ENCODE data around the gene PRKG1.
"Not testable (repeated sequence)": the region's sequence is repeated elsewhere in the genome, so short reads cannot be mapped to it uniquely, and the experiment has no call there.

The PRKG1 gene

GRCh38 chr10:51269821-51270220 is 195.5 kb downstream of the PRKG1 start:
- TF ChIP-seq, protein P1, sequence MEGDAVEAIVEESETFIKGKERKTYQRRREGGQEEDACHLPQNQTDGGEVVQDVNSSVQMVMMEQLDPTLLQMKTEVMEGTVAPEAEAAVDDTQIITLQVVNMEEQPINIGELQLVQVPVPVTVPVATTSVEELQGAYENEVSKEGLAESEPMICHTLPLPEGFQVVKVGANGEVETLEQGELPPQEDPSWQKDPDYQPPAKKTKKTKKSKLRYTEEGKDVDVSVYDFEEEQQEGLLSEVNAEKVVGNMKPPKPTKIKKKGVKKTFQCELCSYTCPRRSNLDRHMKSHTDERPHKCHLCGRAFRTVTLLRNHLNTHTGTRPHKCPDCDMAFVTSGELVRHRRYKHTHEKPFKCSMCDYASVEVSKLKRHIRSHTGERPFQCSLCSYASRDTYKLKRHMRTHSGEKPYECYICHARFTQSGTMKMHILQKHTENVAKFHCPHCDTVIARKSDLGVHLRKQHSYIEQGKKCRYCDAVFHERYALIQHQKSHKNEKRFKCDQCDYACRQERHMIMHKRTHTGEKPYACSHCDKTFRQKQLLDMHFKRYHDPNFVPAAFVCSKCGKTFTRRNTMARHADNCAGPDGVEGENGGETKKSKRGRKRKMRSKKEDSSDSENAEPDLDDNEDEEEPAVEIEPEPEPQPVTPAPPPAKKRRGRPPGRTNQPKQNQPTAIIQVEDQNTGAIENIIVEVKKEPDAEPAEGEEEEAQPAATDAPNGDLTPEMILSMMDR (IDR thresholded peaks at IDR 0.05; ENCODE audit: insufficient read depth, low read length), result no peak
- TF ChIP-seq GABPA (IDR thresholded peaks at IDR 0.05; ENCODE audit: low read depth), result no peak
- no peak for TF ChIP-seq POLR2AphosphoS5 (IDR thresholded peaks at IDR 0.05; ENCODE audit: low read depth)
- TF ChIP-seq REST (IDR thresholded peaks at IDR 0.05; ENCODE audit: insufficient replicate concordance, low read depth), result no peak
- TF ChIP-seq SPI1 (IDR thresholded peaks at IDR 0.05; ENCODE audit: borderline replicate concordance, low read depth), result no peak
- Histone ChIP-seq H3K27ac (replicated peaks) (no peak overlapping the region), H3K27me3 (ENCODE audit: insufficient read depth, poor library complexity, severe bottlenecking) (no peaks in the 10 kb centered on the region), H3K4me3 (replicated peaks; ENCODE audit: insufficient read depth, low read length) (no peak overlapping the region)
- no peak for DNase-seq (ENCODE audit: low read depth in 1 of 2, low spot score in 1 of 2)

GRCh38 chr10:51270936-51271530 is 196.7 kb downstream of the PRKG1 start:
- TF ChIP-seq POLR2AphosphoS5 (IDR thresholded peaks at IDR 0.05; ENCODE audit: low read depth), result no peak
- no peak for TF ChIP-seq GABPA (IDR thresholded peaks at IDR 0.05; ENCODE audit: low read depth)
- TF ChIP-seq REST (IDR thresholded peaks at IDR 0.05; ENCODE audit: insufficient replicate concordance, low read depth), result no peak
- no peak for TF ChIP-seq SPI1 (IDR thresholded peaks at IDR 0.05; ENCODE audit: borderline replicate concordance, low read depth)
- TF ChIP-seq, protein P1 (IDR thresholded peaks at IDR 0.05; ENCODE audit: insufficient read depth, low read length), result no peak
- no peak overlapping the region for H3K27ac ChIP-seq (replicated peaks)
- H3K4me3 ChIP-seq (replicated peaks; ENCODE audit: insufficient read depth, low read length), result no peak overlapping the region
- no peak for DNase-seq (ENCODE audit: low read depth in 1 of 2, low spot score in 1 of 2)
- no peaks in the 10 kb centered on the region for H3K27me3 ChIP-seq (ENCODE audit: insufficient read depth, poor library complexity, severe bottlenecking)

DNA sequence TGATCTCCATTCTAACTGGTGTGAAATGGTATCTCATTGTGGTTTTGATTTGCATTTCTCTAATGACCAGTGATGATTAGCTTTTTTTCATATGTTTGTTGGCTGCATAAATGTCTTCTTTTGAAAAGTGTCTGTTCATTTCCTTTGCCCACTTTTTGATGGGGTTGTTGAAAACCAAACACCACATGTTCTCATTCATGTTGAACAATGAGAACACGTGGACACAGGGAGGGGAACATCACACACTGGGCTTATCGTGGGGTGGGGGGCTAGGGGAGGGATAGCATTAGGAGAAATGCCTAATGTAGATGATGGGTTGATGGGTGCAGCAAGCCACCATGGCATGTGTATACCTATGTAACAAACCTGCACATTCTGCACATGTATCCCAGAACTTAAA is 197.8 kb downstream of the PRKG1 start:
- not testable (repeated sequence) for H3K27me3 ChIP-seq (ENCODE audit: insufficient read depth, poor library complexity, severe bottlenecking); DNase-seq (ENCODE audit: low read depth in 1 of 2, low spot score in 1 of 2); H3K4me3 ChIP-seq (replicated peaks; ENCODE audit: insufficient read depth, low read length); H3K27ac ChIP-seq (replicated peaks)

DNA sequence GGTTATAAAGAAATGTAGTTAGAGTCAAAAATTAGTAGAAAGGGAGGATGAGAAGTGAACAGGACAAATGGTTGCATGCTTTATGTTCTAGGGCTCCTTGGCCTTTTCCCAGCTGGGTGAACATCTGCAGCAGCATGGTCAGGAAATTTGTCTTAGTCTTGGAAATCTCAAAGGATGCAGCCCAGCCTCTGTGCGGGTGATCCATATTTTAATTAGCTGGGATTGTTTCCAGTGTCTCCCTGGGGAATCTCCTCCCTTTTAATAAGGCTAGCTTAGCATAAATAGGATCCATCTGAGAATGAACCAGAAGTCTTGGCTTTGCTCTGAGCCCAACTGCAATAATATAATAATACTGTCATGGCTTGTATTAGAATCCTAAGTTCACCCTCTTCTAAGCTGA is 198.3 kb downstream of the PRKG1 start:
- no peaks in the 10 kb centered on the region for H3K27me3 ChIP-seq (ENCODE audit: insufficient read depth, poor library complexity, severe bottlenecking)
- no peak overlapping the region for H3K4me3 ChIP-seq (replicated peaks; ENCODE audit: insufficient read depth, low read length)
- no peak overlapping the region for H3K27ac ChIP-seq (replicated peaks)
- TF ChIP-seq, protein P1 (IDR thresholded peaks at IDR 0.05; ENCODE audit: insufficient read depth, low read length), result no peak
- TF ChIP-seq POLR2AphosphoS5 (IDR thresholded peaks at IDR 0.05; ENCODE audit: low read depth) (no peak), SPI1 (IDR thresholded peaks at IDR 0.05; ENCODE audit: borderline replicate concordance, low read depth) (no peak), REST (IDR thresholded peaks at IDR 0.05; ENCODE audit: insufficient replicate concordance, low read depth) (no peak), GABPA (IDR thresholded peaks at IDR 0.05; ENCODE audit: low read depth) (no peak)
- DNase-seq (ENCODE audit: low read depth in 1 of 2, low spot score in 1 of 2), result no peak

Data from HL-60 (cell line).